Kasumi-1 (cell line): ENCODE data around the gene F8.
"Not testable (repeated sequence)": the region's sequence is repeated elsewhere in the genome, so short reads cannot be mapped to it uniquely, and the experiment has no call there.

Experiments used
- DNase-seq, 2 experiments: peaks; one replicate each; lab custom pipeline; 2025; lab: John Stamatoyannopoulos, UW

F8 gene

DNA sequence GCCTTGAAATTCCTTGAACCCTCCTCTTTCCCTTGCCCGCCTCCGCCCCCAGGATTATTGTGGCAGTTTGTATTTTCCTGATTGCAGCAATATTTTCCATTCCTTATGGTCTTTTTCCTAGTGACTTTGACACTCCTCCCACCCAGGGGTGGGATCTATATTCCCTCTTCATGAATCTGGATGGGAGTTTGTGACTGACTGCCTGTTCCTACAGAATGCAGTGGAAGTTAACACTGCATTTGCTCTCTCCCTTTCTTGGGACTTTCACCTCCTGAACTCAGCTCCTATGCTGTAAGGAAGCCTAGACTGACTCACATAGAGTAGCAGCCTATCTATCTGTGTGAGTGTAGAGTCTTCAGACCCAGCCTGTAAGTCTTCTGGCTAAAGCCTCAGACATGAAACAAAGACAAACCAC lies 6.4 kb upstream of the F8 start:
- DNase-seq, result no peak

DNA sequence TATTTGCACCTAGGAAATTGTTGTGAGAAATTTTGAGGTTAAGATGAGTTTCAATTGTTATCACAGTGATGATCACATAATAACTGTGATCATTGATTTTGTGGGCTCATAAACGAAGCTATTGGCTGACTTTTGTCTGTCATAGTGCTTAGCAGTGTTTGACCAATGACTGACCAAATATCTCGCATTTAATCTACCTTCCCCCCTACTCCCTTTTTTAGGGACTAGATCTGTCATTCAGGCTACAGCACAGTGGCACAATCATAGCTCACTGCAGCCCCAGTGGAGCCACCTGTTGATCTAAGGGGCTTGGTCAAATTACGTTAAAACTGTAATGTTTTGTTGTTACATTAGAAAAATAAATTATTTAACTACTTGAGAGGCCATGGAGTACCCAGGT lies 5.6 kb upstream of the F8 start:
- DNase-seq, result peak in 1 of 2 experiments; percentile 3

- peak in 1 of 2 experiments; percentile 4 for DNase-seq
Observed at GRCh38 chrX:155027509-155028066, 5.1 kb upstream of the F8 start.

DNA sequence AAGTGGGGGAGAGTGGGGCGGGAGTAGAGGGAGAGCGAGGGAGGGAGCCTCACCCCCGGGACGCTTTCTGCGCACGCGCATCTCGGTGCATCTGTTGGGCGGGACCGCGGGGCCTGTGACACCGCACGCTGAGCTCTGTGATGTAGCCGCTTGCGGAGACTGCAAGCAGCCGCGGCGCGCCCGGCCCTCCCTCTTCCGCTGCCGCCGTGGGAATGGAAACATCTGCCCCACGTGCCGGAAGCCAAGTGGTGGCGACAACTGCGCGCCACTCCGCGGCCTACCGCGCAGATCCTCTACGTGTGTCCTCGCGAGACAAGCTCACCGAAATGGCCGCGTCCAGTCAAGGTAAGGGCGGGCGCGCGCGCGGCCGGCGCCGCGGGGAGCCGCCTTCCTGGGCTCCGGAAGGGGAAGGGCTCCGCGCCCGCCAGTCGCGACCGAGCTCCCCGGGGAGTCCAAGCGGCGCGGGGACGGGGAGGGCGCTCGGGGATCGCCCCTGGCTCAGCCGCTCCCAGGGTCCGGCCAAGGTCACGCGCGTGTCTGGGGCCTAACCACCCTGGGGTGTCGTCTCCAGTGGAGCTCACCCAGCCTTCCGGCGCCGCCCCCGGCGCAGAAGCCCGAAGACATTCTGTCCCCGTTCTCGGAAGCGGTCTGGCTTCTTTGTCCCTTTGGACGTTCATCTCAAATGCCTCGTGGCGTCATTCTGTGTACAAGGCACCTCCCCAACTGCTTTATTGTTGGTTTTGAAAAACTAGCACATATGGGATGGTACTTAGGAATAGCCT lies 4.4 kb upstream of the F8 start, which contains the start of gene FUNDC2:
Gene FUNDC2, plus strand, starts transcription at position 118 of the 782 bp plus-strand sequence. Its CDS starts 95 bp downstream, at position 213.
- DNase-seq, result peak; percentile 73 to 74

- no peak for DNase-seq
Observed at GRCh38 chrX:155026420-155026726, 3.9 kb upstream of the F8 start.

GRCh38 chrX:155023907-155024833 lies 1.6 kb upstream of the F8 start:
- DNase-seq, result no peak

DNA sequence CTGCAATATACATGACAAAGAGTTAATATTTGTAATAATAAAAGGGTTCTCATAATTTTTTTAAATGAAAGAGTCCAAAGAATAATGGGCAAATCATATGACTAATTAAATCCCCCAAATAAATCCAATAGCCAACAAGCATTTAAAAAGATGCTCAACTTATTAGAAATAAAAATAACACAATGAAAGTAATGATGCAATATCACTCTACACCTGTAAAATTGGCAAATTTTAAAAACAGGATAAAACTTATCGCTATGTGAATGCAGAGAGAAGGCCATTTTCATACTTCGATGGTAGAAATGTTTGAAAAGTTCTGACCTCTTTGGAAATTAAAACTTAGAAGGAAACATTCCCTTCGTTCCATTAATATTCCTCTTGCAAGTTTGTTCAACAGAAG lies 1.9 kb downstream of the F8 start:
- no peak for DNase-seq

- no peak for DNase-seq
Observed at GRCh38 chrX:155009994-155010472, 12.5 kb downstream of the F8 start.

DNA sequence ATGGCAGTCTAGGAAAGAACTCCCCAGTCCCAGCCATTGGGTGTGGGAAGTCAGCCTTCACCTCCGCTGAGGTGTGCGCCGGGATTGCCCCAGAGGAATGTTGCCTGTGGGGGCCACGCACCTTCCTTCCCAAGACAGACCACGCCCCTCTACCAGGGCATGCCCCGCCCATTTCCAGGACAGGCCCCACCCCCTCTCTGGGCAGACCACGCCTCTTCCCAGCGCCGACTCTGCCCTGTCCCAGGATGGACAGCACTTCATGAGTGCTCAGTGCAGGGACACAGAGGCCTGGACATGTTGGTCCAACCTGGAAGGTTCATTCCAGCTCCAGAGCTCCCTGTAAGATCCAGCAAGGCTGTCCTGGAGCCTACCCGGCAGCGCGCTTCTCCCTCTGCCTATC lies 13.9 kb downstream of the F8 start:
- not testable (repeated sequence) for DNase-seq

DNA sequence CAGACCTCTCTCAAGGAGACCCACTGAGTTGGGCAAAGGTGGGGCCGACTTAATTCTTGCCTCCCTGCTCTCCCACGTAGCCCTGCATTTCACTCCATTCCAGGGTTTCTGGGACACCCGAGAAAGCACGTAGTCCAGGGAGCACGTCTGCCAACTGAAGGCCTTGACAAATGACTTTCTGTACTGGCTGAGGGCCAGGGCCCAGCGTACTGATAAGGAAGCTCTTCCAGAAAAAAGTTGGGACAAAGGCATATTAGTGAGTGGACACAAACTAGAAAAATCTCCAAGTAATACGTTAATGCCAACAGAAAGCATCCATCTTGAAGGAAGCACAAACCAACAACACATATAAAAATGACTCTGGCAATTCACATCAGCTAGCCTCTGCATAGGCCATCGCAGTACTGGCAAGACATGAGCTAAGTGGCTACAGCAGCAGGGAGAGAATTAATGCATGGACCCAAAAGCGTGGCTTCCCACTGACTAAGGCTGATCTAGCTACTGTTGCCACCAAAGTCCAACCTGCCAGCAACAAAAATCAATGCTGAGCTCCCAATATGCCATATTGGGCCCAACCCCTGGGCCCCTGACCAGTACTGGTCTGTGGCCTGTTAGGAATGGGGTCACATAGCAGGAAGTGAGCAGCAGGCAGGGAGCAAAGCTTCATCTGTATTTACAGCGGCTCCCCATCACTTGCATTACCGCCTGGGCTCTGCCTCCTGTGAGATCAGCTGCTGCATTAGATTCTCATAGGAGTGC lies 15.4 kb downstream of the F8 start:
- not testable (repeated sequence) for DNase-seq

- not testable (repeated sequence) for DNase-seq
Observed at GRCh38 chrX:155006379-155006778, 16.1 kb downstream of the F8 start.

GRCh38 chrX:155005190-155005589 lies 17.3 kb downstream of the F8 start:
- DNase-seq, result no peak

- DNase-seq, result no peak
Observed at GRCh38 chrX:155001873-155002272, 20.6 kb downstream of the F8 start.

DNA sequence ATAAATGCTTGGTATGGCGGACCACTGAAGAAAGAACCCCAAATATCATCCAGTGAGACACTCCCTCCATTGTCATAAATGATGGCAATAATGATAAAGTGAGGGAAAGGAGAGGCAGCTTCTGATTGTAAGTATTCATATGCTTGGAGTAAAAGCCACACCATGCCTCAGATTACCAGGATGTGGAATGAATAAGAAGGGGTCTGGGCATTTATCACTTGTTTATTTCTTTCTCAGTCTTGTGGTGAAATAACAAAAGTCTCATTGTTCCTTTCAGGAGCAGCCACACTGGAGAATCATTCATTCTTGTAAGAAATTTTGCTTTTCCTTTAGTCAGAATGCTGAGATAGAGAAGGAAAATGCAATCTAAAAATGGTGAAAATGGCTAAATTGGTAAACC lies 21.7 kb downstream of the F8 start:
- no peak for DNase-seq

- DNase-seq, result no peak
Observed at GRCh38 chrX:154998204-154998880, 24.2 kb downstream of the F8 start.

DNA sequence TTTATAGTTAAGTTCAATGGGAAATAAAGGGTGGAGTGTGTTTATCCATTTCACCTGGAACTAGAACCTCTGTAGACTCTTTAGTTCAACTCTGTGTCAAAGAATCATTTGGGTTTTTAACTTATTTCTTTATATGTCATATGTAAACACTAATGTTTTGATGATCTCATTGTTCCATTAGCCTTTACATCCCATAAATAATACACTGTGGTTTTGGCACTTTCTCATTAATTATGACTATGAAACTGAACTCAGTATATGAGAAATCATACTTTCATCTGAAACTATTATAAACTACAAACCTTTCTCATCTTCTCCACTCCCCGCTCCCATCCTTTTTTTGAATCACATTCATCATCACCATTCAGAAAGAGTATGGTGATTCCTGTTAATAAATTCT lies 31.0 kb downstream of the F8 start:
- no peak for DNase-seq

GRCh38 chrX:154991039-154991438 lies 31.5 kb downstream of the F8 start:
- no peak for DNase-seq

- DNase-seq, result no peak
Observed at GRCh38 chrX:154990496-154990895, 32.0 kb downstream of the F8 start.

DNA sequence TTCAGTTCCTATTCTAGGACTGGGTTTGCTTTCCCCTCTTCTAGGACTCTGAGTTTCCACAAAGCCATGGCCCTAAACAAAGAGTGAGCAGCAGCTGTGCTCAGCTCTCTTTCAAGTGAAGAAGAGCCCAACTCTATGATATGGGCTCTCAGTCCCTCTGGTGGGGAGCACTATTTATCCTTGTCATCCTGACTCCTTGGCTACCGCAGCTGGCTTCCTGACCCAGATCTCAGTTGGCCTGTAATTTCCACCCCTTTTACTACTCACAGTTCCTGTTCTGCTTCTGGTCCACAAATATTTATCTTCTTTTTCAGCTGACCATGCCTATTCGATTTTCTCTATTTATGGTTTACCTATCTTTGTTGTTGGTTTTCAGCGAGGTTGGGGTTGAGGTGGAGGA lies 33.8 kb downstream of the F8 start:
- no peak for DNase-seq

- no peak for DNase-seq
Observed at GRCh38 chrX:154987940-154988339, 34.6 kb downstream of the F8 start.
